ENCODE data around the gene APOL3.

- TF ChIP-seq, protein P1, sequence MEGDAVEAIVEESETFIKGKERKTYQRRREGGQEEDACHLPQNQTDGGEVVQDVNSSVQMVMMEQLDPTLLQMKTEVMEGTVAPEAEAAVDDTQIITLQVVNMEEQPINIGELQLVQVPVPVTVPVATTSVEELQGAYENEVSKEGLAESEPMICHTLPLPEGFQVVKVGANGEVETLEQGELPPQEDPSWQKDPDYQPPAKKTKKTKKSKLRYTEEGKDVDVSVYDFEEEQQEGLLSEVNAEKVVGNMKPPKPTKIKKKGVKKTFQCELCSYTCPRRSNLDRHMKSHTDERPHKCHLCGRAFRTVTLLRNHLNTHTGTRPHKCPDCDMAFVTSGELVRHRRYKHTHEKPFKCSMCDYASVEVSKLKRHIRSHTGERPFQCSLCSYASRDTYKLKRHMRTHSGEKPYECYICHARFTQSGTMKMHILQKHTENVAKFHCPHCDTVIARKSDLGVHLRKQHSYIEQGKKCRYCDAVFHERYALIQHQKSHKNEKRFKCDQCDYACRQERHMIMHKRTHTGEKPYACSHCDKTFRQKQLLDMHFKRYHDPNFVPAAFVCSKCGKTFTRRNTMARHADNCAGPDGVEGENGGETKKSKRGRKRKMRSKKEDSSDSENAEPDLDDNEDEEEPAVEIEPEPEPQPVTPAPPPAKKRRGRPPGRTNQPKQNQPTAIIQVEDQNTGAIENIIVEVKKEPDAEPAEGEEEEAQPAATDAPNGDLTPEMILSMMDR (IDR thresholded peaks at IDR 0.05) = no peak
- TF ChIP-seq POLR2A (IDR thresholded peaks at IDR 0.05) = no peak
Measured at GRCh38 chr22:36116127-36116526, 44.4 kb downstream of the APOL3 start.

All from testis (tissue), 2 donors.